K562 (cell line): ENCODE data around the gene SLC4A2.

Source experiments
- ASH1L ChIP-seq: fragments of 450-650 bp; IDR thresholded peaks from 2 replicates; pipeline ENCODE4 v1.6.1; 2018; ENCODE audit warnings: borderline replicate concordance, mild to moderate bottlenecking, low read depth; ENCODE audit not compliant: partially characterized antibody
- CTCF ChIP-seq, 3 experiments: IDR thresholded peaks in 2 of 3; conservative IDR thresholded peaks in 1 of 3; 2 replicates each; pipeline ENCODE4 v1.5.1; 2011 to 2012; ENCODE audit warnings: low read length in 3 of 3, mild to moderate bottlenecking in 3 of 3, control low read depth in 2 of 3, improper control_type of control experiment in 1 of 3, inconsistent platforms in 1 of 3, low read depth in 1 of 3, mixed read lengths in 1 of 3, moderate library complexity in 1 of 3; ENCODE audit not compliant: insufficient read depth in 2 of 3
- ETV1 ChIP-seq: fragments of 450-650 bp; conservative IDR thresholded peaks from 2 replicates; pipeline ENCODE4 v1.6.1; 2016; ENCODE audit warnings: missing genetic modification characterization, control low read depth, low read depth, missing compliant biosample characterization
- FOS ChIP-seq: IDR thresholded peaks from 3 replicates; pipeline ENCODE4 v1.6.1; 2011; ENCODE audit not compliant: insufficient read length; ENCODE audit errors: extremely low read depth
- FOSL1 ChIP-seq: fragments of 200-800 bp; sonication (Bioruptor generic); conservative IDR thresholded peaks from 2 replicates; pipeline ENCODE4 v1.6.1; 2016; ENCODE audit warnings: missing genetic modification characterization, missing compliant biosample characterization
- FOXP1 ChIP-seq: sonication (generic); formaldehyde crosslinking; IDR thresholded peaks from 2 replicates; pipeline ENCODE4 v1.8.0; 2022; ENCODE audit warnings: mild to moderate bottlenecking, missing genetic modification reagents
- MAFK ChIP-seq: IDR thresholded peaks from 2 replicates; pipeline ENCODE4 v1.6.1; 2011; ENCODE audit warnings: low read length, improper control_type of control experiment
- NR2C1 ChIP-seq, 2 experiments: fragments of 450-650 bp; IDR thresholded peaks; 2 replicates each; pipeline ENCODE4 v1.6.1; 2017; ENCODE audit warnings: mild to moderate bottlenecking in 2 of 2, antibody characterized with exemption in 1 of 2, inconsistent platforms in 1 of 2, missing compliant biosample characterization in 1 of 2, missing genetic modification characterization in 1 of 2
- POLR2AphosphoS5 ChIP-seq: IDR thresholded peaks from 2 replicates; pipeline ENCODE4 v1.6.1; 2011; ENCODE audit warnings: mild to moderate bottlenecking, low read depth, low read length, moderate library complexity; ENCODE audit not compliant: control insufficient read depth, insufficient read depth
- ZBTB17 ChIP-seq: fragments of 450-650 bp; formaldehyde crosslinking; IDR thresholded peaks from 2 replicates; pipeline ENCODE4 v1.4.0; 2020; ENCODE audit warnings: mild to moderate bottlenecking
- ZNF445 ChIP-seq: fragments of 250-450 bp; sonication (Bioruptor Pico); IDR thresholded peaks from 2 replicates; pipeline ENCODE4 v1.4.0; 2020; ENCODE audit warnings: low read depth, mild to moderate bottlenecking, moderate library complexity

GRCh38 chr7:151091431-151091830 is 32.0 kb downstream of the SLC4A2 start:
- TF ChIP-seq NR2C1 (IDR thresholded peaks at IDR 0.05) = peak; percentile 92
- peak; percentile 96 for TF ChIP-seq NR2C1 (tag; IDR thresholded peaks at IDR 0.05)
- no peak for TF ChIP-seq FOXP1 (CRISPR knock-in tag)
- TF ChIP-seq FOSL1 (tag) = no peak
- TF ChIP-seq ASH1L = no peak
- TF ChIP-seq CTCF (IDR thresholded peaks at IDR 0.05 in 2 of 3, conservative IDR thresholded peaks at IDR 0.05 in 1 of 3; ENCODE audit: insufficient read depth in 2 of 3, low read depth in 1 of 3, low read length in 3 of 3) = peak; percentile 86 to 96 (median 88)
- TF ChIP-seq ZBTB17 (CRISPR knock-in tag) = no peak
- TF ChIP-seq MAFK = no peak
- no peak for TF ChIP-seq FOS
- 0 out of 2 replicates have a peak, but pooled peaks have one; percentile 33 for TF ChIP-seq POLR2AphosphoS5
- peak; percentile 67 for TF ChIP-seq ETV1
- TF ChIP-seq ZNF445 = no peak
